ENCODE results near the gene RAB40A. TPM values are rescaled to one million over a fixed set of nuclear protein-coding genes. Genes with fewer than 3 reads are reported as not detected.
"Not testable (repeated sequence)": the region's sequence is repeated elsewhere in the genome, so short reads cannot be mapped to it uniquely, and the experiment has no call there.

RAB40A gene
- total RNA-seq, 2 donors from 2014 or later, result 0.27 TPM; not detected in 1

- DNase-seq (no peak), ATAC-seq (no peak)
- intact Hi-C loops (cut with DNase I, micrococcal nuclease), result loop anchor here in 1 of 2 donors (5.0 kb wide), 1 partner anchor 287 kb away; no protein-coding TSS in a partner anchor
Measured at GRCh38 chrX:103530545-103530944, 11.3 kb upstream of the RAB40A start.

- ATAC-seq, result no peak
Measured at GRCh38 chrX:103529550-103529949, 10.3 kb upstream of the RAB40A start.

GRCh38 chrX:103524747-103525146 is 5.5 kb upstream of the RAB40A start:
- no peak for ATAC-seq
- intact Hi-C loops (cut with DNase I, micrococcal nuclease), result no loop called here
- no peak for DNase-seq

More at GRCh38 chrX:103529550-103529949, 10.3 kb upstream of the RAB40A start:
- intact Hi-C loops (cut with DNase I, micrococcal nuclease), result no loop called here
- no peak for DNase-seq

- intact Hi-C loops (cut with DNase I, micrococcal nuclease), result no loop called here
- ATAC-seq (no peak), DNase-seq (no peak)
Measured at GRCh38 chrX:103523605-103524004, 4.3 kb upstream of the RAB40A start.

GRCh38 chrX:103520386-103520785 is 1.1 kb upstream of the RAB40A start:
- intact Hi-C loops (cut with DNase I, micrococcal nuclease), result no loop called here
- DNase-seq (no peak), ATAC-seq (no peak)

- no peak for ATAC-seq
- intact Hi-C loops (cut with DNase I, micrococcal nuclease), result no loop called here
- DNase-seq, result no peak
Measured at GRCh38 chrX:103518571-103518970, 718 bp downstream of the RAB40A start.

- ATAC-seq (no peak), DNase-seq (no peak)
- intact Hi-C loops (cut with DNase I, micrococcal nuclease), result no loop called here
Measured at GRCh38 chrX:103517246-103517645, 2.0 kb downstream of the RAB40A start.

- DNase-seq, result no peak
- no peak for ATAC-seq
- intact Hi-C loops (cut with DNase I, micrococcal nuclease), result no loop called here
Measured at GRCh38 chrX:103513476-103514108, 5.7 kb downstream of the RAB40A start.

- intact Hi-C loops (cut with DNase I, micrococcal nuclease), result no loop called here
- ATAC-seq (no peak), DNase-seq (no peak)
Measured at GRCh38 chrX:103513067-103513466, 6.2 kb downstream of the RAB40A start.

GRCh38 chrX:103510031-103510430 is 9.3 kb downstream of the RAB40A start:
- DNase-seq (no peak), ATAC-seq (no peak)
- intact Hi-C loops (cut with DNase I, micrococcal nuclease), result no loop called here

GRCh38 chrX:103503853-103504207 is 15.5 kb downstream of the RAB40A start:
- DNase-seq (no peak), ATAC-seq (no peak)
- intact Hi-C loops (cut with DNase I, micrococcal nuclease), result no loop called here

- ATAC-seq (no peak), DNase-seq (no peak)
- intact Hi-C loops (cut with DNase I, micrococcal nuclease), result no loop called here
Measured at GRCh38 chrX:103503163-103503852, 16.0 kb downstream of the RAB40A start.

- DNase-seq (no peak), ATAC-seq (no peak)
- intact Hi-C loops (cut with DNase I, micrococcal nuclease), result no loop called here
Measured at GRCh38 chrX:103498786-103499185, 20.5 kb downstream of the RAB40A start.

- intact Hi-C loops (cut with DNase I, micrococcal nuclease), result no loop called here
- DNase-seq, result no peak
- no peak for ATAC-seq
Measured at GRCh38 chrX:103495786-103496185, 23.5 kb downstream of the RAB40A start.

- DNase-seq; ATAC-seq; intact Hi-C loops (cut with DNase I, micrococcal nuclease): not testable (repeated sequence)
Measured at GRCh38 chrX:103493578-103493977, 25.7 kb downstream of the RAB40A start.

GRCh38 chrX:103489733-103490132 is 29.6 kb downstream of the RAB40A start:
- intact Hi-C loops (cut with DNase I, micrococcal nuclease), result not testable (repeated sequence)
- DNase-seq (peak in 1 of 2 donors; percentile 37), ATAC-seq (peak; percentile 30)

- DNase-seq (no peak), ATAC-seq (no peak)
- intact Hi-C loops (cut with DNase I, micrococcal nuclease), result no loop called here
Measured at GRCh38 chrX:103488794-103489193, 30.5 kb downstream of the RAB40A start.

- intact Hi-C loops (cut with DNase I, micrococcal nuclease), result no loop called here
Measured at GRCh38 chrX:103488332-103488731, 31.0 kb downstream of the RAB40A start.

GRCh38 chrX:103483720-103484119 is 35.6 kb downstream of the RAB40A start:
- intact Hi-C loops (cut with DNase I, micrococcal nuclease), result no loop called here
- ATAC-seq, result no peak
- no peak for DNase-seq

More at GRCh38 chrX:103488332-103488731, 31.0 kb downstream of the RAB40A start:
- DNase-seq, result no peak
- ATAC-seq, result no peak

- DNase-seq (no peak), ATAC-seq (no peak)
- intact Hi-C loops (cut with DNase I, micrococcal nuclease), result no loop called here
Measured at GRCh38 chrX:103480526-103480925, 38.8 kb downstream of the RAB40A start.

GRCh38 chrX:103477496-103477895 is 41.8 kb downstream of the RAB40A start:
- intact Hi-C loops (cut with DNase I, micrococcal nuclease), result no loop called here
- no peak for DNase-seq
- ATAC-seq, result no peak
